Psoas muscle (tissue), 8 donors: ENCODE measurements around the gene EYA2. TPM values are rescaled to one million over a fixed set of nuclear protein-coding genes. Genes with fewer than 3 reads are reported as not detected.

Experiments
- ATAC-seq, 4 donors: fragments of 200-7000 bp; cut with Tn5 transposase; one replicate each; pipeline ENCODE4 v1.9.1; 2020; ENCODE audit warnings: moderate library complexity in 3 of 4, mild to moderate bottlenecking in 2 of 4
- DNase-seq, 2 donors: peaks; one replicate each; pipeline ENCODE4 v3.0.0-alpha.2; 2020
- H3K27ac ChIP-seq: fragments of 200-600 bp; one replicate; pipeline ENCODE4 v1.8.0; 2022
- H3K27me3 ChIP-seq, 3 donors: fragments of 200-600 bp in 1 of 3; one replicate each; pipeline versions ENCODE4 v1.6.1 to v1.8.0; 2013 to 2022; ENCODE audit warnings: low read length in 2 of 3, mild to moderate bottlenecking in 2 of 3, moderate library complexity in 1 of 3; ENCODE audit not compliant: insufficient read depth in 3 of 3
- H3K36me3 ChIP-seq, 2 donors: fragments of 200-600 bp in 1 of 2; one replicate each; pipeline versions ENCODE4 v1.6.1 to v1.8.0; 2013 to 2022; ENCODE audit warnings: low read depth in 1 of 2, mild to moderate bottlenecking in 1 of 2, moderate library complexity in 1 of 2; ENCODE audit not compliant: insufficient read depth in 1 of 2
- H3K4me1 ChIP-seq: fragments of 200-600 bp; one replicate; pipeline ENCODE4 v1.8.0; 2022
- H3K4me3 ChIP-seq: fragments of 200-600 bp; one replicate; pipeline ENCODE4 v1.8.0; 2022; ENCODE audit warnings: mild to moderate bottlenecking
- H3K9me3 ChIP-seq: fragments of 200-600 bp; one replicate; pipeline ENCODE4 v1.8.0; 2022
- WGBS, 3 donors: extraction: QIAGEN DNeasy Blood & Tissue Kit; methylation state at CpG; one replicate each; pipeline versions ENCODE4 v1.1.6 to v1.1.7; 2013; 5-methylcytosine and 5-hydroxymethylcytosine counted together
- intact Hi-C, 2 donors: fragments of 100-400 bp; cut with DNase I; formaldehyde crosslinking; loops; one replicate each; pipeline versions ENCODE4 v1.11.0 to v1.14.2; 2022
- polyA plus RNA-seq, 3 donors: library from polyadenylated mRNA; stranded (reverse); fragments of 200-250 nt; gene quantifications; one replicate each; pipeline ENCODE4 v1.2.3, GENCODE V29; 2013
- total RNA-seq, 4 donors: library from RNA; stranded (reverse); fragmentation: NEBNext Ultra II Directional in 2 of 4; extraction: Animal tissue kit (Norgen Biotek cat#: 25700) in 2 of 4; gene quantifications; one replicate each; pipeline versions ENCODE4 v1.2.1 to v1.2.4, GENCODE V29; 2021 to 2023
- TF ChIP-seq, protein P1 (sequence below): fragments of 200-600 bp; IDR thresholded peaks from one replicate; pipeline ENCODE4 v1.8.0; 2022; ENCODE audit warnings: antibody characterized with exemption
- donor health status: healthy with polysubstance abuse.
- donor health status: DM: no; HTN: no; CAD: no; lungs with moderate emphysema.
- donor health status: Bipolar disorder and iron deficiency.
- donor health status: healthy.
- donor health status: DM: yes; HTN: yes; CAD: no.
- donor health status: DM: no; HTN: no; CAD: no.
- donor health status: DM: no; HTN: no; CAD: no.
- donor health status: DM: yes; HTN: yes; CAD: no.

EYA2 gene
- total and polyA plus RNA-seq, 7 donors, result 0.72 to 4.0 (median 2.0) TPM

DNA sequence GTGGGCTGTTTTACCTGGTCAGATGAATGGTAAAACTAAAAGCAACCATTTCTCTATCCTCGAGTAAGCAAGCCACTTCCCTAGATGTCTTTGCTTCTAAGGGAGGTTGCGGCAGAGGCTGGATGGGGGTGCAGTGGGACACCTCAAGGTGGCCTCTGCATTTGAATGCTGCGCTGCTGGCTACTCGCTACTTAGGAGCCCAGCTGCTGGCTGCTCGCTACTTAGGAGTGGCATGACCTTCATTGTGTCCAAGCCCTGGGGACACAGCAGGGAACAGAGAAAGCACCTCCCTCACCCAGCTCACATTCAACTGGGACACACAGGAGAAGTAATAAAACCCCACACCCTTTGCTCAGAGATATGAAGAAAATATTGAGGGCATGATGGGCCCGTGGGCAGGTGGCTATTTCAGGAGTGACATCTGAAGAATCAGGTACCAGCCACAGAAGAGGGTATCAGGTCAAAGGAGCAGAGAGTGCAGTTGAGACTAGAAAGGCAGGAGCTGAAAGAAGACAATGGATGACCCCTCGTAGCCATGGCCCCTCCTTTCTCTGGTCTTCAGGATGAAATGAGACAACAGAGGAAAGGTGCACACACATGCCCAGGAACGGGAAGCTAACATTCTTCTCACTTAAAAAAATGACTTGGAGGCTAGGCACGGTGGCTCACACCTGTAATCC, 312.5 kb downstream of the EYA2 start:
- no peak overlapping the region for H3K4me3 ChIP-seq
- DNase-seq, result peak in 1 of 2 donors; percentile 28
- no peaks in the 10 kb centered on the region for H3K27me3 ChIP-seq
- TF ChIP-seq, protein P1, sequence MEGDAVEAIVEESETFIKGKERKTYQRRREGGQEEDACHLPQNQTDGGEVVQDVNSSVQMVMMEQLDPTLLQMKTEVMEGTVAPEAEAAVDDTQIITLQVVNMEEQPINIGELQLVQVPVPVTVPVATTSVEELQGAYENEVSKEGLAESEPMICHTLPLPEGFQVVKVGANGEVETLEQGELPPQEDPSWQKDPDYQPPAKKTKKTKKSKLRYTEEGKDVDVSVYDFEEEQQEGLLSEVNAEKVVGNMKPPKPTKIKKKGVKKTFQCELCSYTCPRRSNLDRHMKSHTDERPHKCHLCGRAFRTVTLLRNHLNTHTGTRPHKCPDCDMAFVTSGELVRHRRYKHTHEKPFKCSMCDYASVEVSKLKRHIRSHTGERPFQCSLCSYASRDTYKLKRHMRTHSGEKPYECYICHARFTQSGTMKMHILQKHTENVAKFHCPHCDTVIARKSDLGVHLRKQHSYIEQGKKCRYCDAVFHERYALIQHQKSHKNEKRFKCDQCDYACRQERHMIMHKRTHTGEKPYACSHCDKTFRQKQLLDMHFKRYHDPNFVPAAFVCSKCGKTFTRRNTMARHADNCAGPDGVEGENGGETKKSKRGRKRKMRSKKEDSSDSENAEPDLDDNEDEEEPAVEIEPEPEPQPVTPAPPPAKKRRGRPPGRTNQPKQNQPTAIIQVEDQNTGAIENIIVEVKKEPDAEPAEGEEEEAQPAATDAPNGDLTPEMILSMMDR, result no peak
- no peaks in the 10 kb centered on the region for H3K9me3 ChIP-seq
- no peaks in the 10 kb centered on the region for H3K4me1 ChIP-seq
- no peak for ATAC-seq
- peaks cover 5 to 42% of the 10 kb centered on the region in 2 donors for H3K36me3 ChIP-seq
- 79 to 83% (median 81%) methylated on average over 9 of the region's 9 CpGs for WGBS, 3 donors
- no peak overlapping the region for H3K27ac ChIP-seq
- intact Hi-C loops, result loop anchor here in 1 of 2 donors (5.0 kb wide), 1 partner anchor 55 kb away; no protein-coding TSS in a partner anchor

DNA sequence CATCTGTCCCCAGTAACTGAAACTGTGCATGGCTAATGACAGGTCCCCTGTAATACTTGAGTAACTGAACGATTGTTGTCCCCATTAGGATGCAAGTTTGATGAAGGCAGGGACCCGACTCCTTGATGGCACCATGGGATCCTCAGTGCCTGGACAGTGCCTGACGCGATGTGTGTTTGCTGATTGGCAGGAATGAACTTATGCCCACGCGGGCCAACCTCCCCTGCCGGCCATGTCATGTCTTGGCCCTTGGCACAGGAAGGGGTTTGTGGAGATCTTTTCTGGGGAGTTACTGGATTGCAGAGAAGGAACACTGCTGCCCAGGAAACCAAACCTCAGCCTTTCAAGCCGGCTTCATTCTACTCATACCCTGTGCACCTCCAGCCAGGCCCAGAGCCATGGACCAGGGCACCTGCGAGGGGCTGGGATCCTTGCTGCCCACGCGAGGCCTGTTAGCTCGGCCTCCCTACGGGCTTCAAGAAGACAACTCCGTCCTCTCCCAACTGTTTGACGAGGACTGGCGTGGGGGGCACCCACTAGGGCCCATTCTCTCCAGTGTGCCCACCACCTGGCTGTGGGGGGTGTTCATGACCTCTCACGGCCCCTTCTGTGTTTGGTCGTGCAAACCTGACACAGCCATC, 314.0 kb downstream of the EYA2 start:
- peaks cover 5 to 58% of the 10 kb centered on the region in 2 donors for H3K36me3 ChIP-seq
- intact Hi-C loops, result loop anchor here in 1 of 2 donors (5.0 kb wide), 1 partner anchor 54 kb away; no protein-coding TSS in a partner anchor
- no peaks in the 10 kb centered on the region for H3K4me1 ChIP-seq
- no peak overlapping the region for H3K4me3 ChIP-seq
- no peak overlapping the region for H3K27ac ChIP-seq
- no peaks in the 10 kb centered on the region for H3K9me3 ChIP-seq
- TF ChIP-seq, protein P1, result no peak
- peak in 1 of 2 donors; percentile 28 for DNase-seq
- ATAC-seq, result no peak
- WGBS, 3 donors, result 93 to 96% (median 95%) methylated on average over 18 of the region's 18 CpGs
- no peaks in the 10 kb centered on the region for H3K27me3 ChIP-seq

DNA sequence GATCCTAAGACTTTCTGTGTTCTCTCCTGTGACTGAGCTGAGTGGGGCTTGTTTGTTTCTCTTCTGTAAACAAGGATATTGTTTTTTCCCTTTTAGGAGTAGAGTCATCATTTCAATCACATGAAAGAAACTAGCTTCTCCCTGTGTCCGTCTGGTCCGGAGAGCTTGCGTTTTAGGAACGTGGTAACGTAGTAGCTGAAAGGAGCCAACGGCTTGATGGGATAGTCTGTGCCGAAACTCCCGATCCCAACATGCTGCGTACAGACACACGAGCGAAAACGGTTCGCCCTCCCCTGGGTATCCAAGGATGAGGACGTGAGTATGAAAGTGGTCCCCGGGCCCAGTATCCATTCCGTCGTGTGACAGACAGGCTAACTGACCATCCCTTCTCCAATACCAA, 315.3 kb downstream of the EYA2 start:
- Histone ChIP-seq H3K4me3 (no peak overlapping the region), H3K9me3 (no peaks in the 10 kb centered on the region), H3K4me1 (no peaks in the 10 kb centered on the region), H3K27me3 (no peaks in the 10 kb centered on the region), H3K36me3 (peaks cover 5 to 71% of the 10 kb centered on the region in 2 donors), H3K27ac (no peak overlapping the region)
- no peak for ATAC-seq
- TF ChIP-seq, protein P1, result no peak
- 92 to 95% (median 93%) methylated on average over 17 of the region's 17 CpGs for WGBS, 3 donors
- peak in 1 of 2 donors; percentile 23 for DNase-seq
- intact Hi-C loops, result loop anchor here in 1 of 2 donors (5.0 kb wide), 1 partner anchor 52 kb away; no protein-coding TSS in a partner anchor

GRCh38 chr20:47210470-47210869, 315.8 kb downstream of the EYA2 start:
- ATAC-seq (no peak), DNase-seq (peak in 1 of 2 donors; percentile 12)
- TF ChIP-seq, protein P1, result no peak
- Histone ChIP-seq H3K4me3 (no peak overlapping the region), H3K36me3 (peaks cover 5 to 76% of the 10 kb centered on the region in 2 donors), H3K4me1 (no peaks in the 10 kb centered on the region), H3K9me3 (no peaks in the 10 kb centered on the region), H3K27me3 (no peaks in the 10 kb centered on the region), H3K27ac (no peak overlapping the region)
- intact Hi-C loops, result no loop called here
- WGBS, 3 donors, result 93 to 95% (median 94%) methylated on average over 13 of the region's 13 CpGs
